GM19099 (cell line): ENCODE results near the gene DDX4.

Experiments used
- POLR2A ChIP-seq: IDR thresholded peaks from 3 replicates; pipeline ENCODE4 v1.6.1; 2011; ENCODE audit warnings: low read depth; ENCODE audit not compliant: insufficient read length; ENCODE audit errors: extremely low read depth

Gene DDX4

GRCh38 chr5:55853041-55853670 is 115.3 kb downstream of the DDX4 start:
- TF ChIP-seq POLR2A = no peak

- TF ChIP-seq POLR2A = no peak
Observed at GRCh38 chr5:55853818-55854217, 116.0 kb downstream of the DDX4 start.

GRCh38 chr5:55855509-55855908 is 117.6 kb downstream of the DDX4 start:
- TF ChIP-seq POLR2A = no peak

- TF ChIP-seq POLR2A = no peak
Observed at GRCh38 chr5:55856516-55857246, 118.8 kb downstream of the DDX4 start.

- no peak for TF ChIP-seq POLR2A
Observed at GRCh38 chr5:55857247-55857640, 119.4 kb downstream of the DDX4 start.

GRCh38 chr5:55858104-55858503 is 120.2 kb downstream of the DDX4 start:
- TF ChIP-seq POLR2A = no peak

GRCh38 chr5:55860288-55860687 is 122.4 kb downstream of the DDX4 start:
- TF ChIP-seq POLR2A = no peak

GRCh38 chr5:55860709-55861108 is 122.8 kb downstream of the DDX4 start:
- no peak for TF ChIP-seq POLR2A

- no peak for TF ChIP-seq POLR2A
Observed at GRCh38 chr5:55864606-55865541, 127.0 kb downstream of the DDX4 start.

GRCh38 chr5:55865831-55866230 is 128.0 kb downstream of the DDX4 start:
- TF ChIP-seq POLR2A = no peak

GRCh38 chr5:55866485-55866884 is 128.6 kb downstream of the DDX4 start:
- TF ChIP-seq POLR2A = no peak
